ENCODE measurements around the gene RTKN. TPM values are rescaled to one million over a fixed set of nuclear protein-coding genes. Genes with fewer than 3 reads are reported as not detected.

Gene RTKN
- total and polyA plus RNA-seq, 9 of the 15 experiments (the other 6 are each of a cell fraction or from before 2014, with no cell fraction given), result 0.14 to 6.9 (median 3.6) TPM

- TF ChIP-seq MITF (IDR thresholded peaks at IDR 0.05) (no peak), XRCC4 (IDR thresholded peaks at IDR 0.05; ENCODE audit: extremely low read depth, insufficient read depth, insufficient read length) (no peak), SREBF2 (CRISPR knock-in tag; IDR thresholded peaks at IDR 0.05) (no peak), NFRKB (IDR thresholded peaks at IDR 0.05; ENCODE audit: low read depth) (peak; percentile 96), PTBP1 (IDR thresholded peaks at IDR 0.05; ENCODE audit: low read depth, low read length) (peak; percentile 29; the same call in 1 of the 2 replicates), DIDO1 (tag; IDR thresholded peaks at IDR 0.05; ENCODE audit: low read depth) (peak; percentile 95), SETDB1 (IDR thresholded peaks at IDR 0.05; ENCODE audit: low read length) (no peak), SREBF1 (IDR thresholded peaks at IDR 0.05; ENCODE audit: borderline replicate concordance, low read depth, low read length) (peak; percentile 30; the same call in 1 of the 2 replicates), CHCHD3 (CRISPR knock-in tag; IDR thresholded peaks at IDR 0.05) (no peak), ZNF696 (CRISPR knock-in tag; conservative IDR thresholded peaks at IDR 0.05) (no peak)
- TF ChIP-seq, protein P1, sequence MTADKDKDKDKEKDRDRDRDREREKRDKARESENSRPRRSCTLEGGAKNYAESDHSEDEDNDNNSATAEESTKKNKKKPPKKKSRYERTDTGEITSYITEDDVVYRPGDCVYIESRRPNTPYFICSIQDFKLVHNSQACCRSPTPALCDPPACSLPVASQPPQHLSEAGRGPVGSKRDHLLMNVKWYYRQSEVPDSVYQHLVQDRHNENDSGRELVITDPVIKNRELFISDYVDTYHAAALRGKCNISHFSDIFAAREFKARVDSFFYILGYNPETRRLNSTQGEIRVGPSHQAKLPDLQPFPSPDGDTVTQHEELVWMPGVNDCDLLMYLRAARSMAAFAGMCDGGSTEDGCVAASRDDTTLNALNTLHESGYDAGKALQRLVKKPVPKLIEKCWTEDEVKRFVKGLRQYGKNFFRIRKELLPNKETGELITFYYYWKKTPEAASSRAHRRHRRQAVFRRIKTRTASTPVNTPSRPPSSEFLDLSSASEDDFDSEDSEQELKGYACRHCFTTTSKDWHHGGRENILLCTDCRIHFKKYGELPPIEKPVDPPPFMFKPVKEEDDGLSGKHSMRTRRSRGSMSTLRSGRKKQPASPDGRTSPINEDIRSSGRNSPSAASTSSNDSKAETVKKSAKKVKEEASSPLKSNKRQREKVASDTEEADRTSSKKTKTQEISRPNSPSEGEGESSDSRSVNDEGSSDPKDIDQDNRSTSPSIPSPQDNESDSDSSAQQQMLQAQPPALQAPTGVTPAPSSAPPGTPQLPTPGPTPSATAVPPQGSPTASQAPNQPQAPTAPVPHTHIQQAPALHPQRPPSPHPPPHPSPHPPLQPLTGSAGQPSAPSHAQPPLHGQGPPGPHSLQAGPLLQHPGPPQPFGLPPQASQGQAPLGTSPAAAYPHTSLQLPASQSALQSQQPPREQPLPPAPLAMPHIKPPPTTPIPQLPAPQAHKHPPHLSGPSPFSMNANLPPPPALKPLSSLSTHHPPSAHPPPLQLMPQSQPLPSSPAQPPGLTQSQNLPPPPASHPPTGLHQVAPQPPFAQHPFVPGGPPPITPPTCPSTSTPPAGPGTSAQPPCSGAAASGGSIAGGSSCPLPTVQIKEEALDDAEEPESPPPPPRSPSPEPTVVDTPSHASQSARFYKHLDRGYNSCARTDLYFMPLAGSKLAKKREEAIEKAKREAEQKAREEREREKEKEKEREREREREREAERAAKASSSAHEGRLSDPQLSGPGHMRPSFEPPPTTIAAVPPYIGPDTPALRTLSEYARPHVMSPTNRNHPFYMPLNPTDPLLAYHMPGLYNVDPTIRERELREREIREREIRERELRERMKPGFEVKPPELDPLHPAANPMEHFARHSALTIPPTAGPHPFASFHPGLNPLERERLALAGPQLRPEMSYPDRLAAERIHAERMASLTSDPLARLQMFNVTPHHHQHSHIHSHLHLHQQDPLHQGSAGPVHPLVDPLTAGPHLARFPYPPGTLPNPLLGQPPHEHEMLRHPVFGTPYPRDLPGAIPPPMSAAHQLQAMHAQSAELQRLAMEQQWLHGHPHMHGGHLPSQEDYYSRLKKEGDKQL (CRISPR knock-in tag; IDR thresholded peaks at IDR 0.05; ENCODE audit: borderline replicate concordance), result no peak
- TF ChIP-seq, protein P2, sequence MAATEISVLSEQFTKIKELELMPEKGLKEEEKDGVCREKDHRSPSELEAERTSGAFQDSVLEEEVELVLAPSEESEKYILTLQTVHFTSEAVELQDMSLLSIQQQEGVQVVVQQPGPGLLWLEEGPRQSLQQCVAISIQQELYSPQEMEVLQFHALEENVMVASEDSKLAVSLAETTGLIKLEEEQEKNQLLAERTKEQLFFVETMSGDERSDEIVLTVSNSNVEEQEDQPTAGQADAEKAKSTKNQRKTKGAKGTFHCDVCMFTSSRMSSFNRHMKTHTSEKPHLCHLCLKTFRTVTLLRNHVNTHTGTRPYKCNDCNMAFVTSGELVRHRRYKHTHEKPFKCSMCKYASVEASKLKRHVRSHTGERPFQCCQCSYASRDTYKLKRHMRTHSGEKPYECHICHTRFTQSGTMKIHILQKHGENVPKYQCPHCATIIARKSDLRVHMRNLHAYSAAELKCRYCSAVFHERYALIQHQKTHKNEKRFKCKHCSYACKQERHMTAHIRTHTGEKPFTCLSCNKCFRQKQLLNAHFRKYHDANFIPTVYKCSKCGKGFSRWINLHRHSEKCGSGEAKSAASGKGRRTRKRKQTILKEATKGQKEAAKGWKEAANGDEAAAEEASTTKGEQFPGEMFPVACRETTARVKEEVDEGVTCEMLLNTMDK (IDR thresholded peaks at IDR 0.05; ENCODE audit: borderline replicate concordance, insufficient read depth, low read depth, low read length, poor library complexity, severe bottlenecking), result no peak
- TF ChIP-seq, protein P3, sequence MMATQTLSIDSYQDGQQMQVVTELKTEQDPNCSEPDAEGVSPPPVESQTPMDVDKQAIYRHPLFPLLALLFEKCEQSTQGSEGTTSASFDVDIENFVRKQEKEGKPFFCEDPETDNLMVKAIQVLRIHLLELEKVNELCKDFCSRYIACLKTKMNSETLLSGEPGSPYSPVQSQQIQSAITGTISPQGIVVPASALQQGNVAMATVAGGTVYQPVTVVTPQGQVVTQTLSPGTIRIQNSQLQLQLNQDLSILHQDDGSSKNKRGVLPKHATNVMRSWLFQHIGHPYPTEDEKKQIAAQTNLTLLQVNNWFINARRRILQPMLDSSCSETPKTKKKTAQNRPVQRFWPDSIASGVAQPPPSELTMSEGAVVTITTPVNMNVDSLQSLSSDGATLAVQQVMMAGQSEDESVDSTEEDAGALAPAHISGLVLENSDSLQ (IDR thresholded peaks at IDR 0.05), result peak; percentile 79
- TF ChIP-seq, protein P4, sequence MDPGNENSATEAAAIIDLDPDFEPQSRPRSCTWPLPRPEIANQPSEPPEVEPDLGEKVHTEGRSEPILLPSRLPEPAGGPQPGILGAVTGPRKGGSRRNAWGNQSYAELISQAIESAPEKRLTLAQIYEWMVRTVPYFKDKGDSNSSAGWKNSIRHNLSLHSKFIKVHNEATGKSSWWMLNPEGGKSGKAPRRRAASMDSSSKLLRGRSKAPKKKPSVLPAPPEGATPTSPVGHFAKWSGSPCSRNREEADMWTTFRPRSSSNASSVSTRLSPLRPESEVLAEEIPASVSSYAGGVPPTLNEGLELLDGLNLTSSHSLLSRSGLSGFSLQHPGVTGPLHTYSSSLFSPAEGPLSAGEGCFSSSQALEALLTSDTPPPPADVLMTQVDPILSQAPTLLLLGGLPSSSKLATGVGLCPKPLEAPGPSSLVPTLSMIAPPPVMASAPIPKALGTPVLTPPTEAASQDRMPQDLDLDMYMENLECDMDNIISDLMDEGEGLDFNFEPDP (CRISPR knock-in tag; IDR thresholded peaks at IDR 0.05), result no peak
Measured at GRCh38 chr2:74472086-74472944, 30.6 kb upstream of the RTKN start, which contains the start of gene MRPL53 (continued).

Measured in K562 (cell line).